ENCODE measurements around the gene GLDC. TPM values are rescaled to one million over a fixed set of nuclear protein-coding genes. Genes with fewer than 3 reads are reported as not detected.
A peak's percentile ranks its signal among the peaks of the same experiment; 100 is the strongest.

The GLDC gene
- total and polyA plus RNA-seq, 2 donors (not counting 1 experiment from before 2014, with no cell fraction given): 0.71 to 0.86 TPM

GRCh38 chr9:6498982-6499381 is 146.5 kb downstream of the GLDC start:
- intact Hi-C loops (cut with micrococcal nuclease): no loop called here
- Histone ChIP-seq H3K9ac (ENCODE audit: low read length) (no peak overlapping the region), H3K27me3 (replicated peaks in 1 of 4; ENCODE audit: control extremely low read depth in 1 of 4, control insufficient read depth in 3 of 4, insufficient read depth in 4 of 4, low read length in 3 of 4) (no peaks in the 10 kb centered on the region), H3K36me3 (replicated peaks in 1 of 2; ENCODE audit: control extremely low read depth in 1 of 2, control insufficient read depth in 1 of 2, extremely low read depth in 1 of 2, insufficient read depth in 2 of 2, low read length in 1 of 2) (peaks cover 5 to 67% of the 10 kb centered on the region in 2 experiments), H3K4me1 (ENCODE audit: control insufficient read depth in 2 of 2, insufficient read depth in 2 of 2, low read length in 2 of 2) (no peaks in the 10 kb centered on the region), H3K27ac (ENCODE audit: low read length in 2 of 2) (no peak overlapping the region), H3K79me2 (ENCODE audit: control insufficient read depth, insufficient read depth, low read length) (no peaks in the 10 kb centered on the region), H3K4me3 (ENCODE audit: control extremely low read depth in 1 of 5, extremely low read depth in 1 of 5, insufficient read depth in 1 of 5, low read depth in 2 of 5, low read length in 4 of 5) (no peak overlapping the region), H3K9me3 (ENCODE audit: control extremely low read depth in 1 of 3, control insufficient read depth in 2 of 3, insufficient read depth in 1 of 3, low read length in 2 of 3) (no peaks in the 10 kb centered on the region), H2AFZ (ENCODE audit: insufficient read depth, low read depth, low read length, poor library complexity, severe bottlenecking) (no peak overlapping the region), H4K20me1 (ENCODE audit: control insufficient read depth, insufficient read depth, low read length, poor library complexity, severe bottlenecking) (no peaks in the 10 kb centered on the region), H3K4me2 (replicated peaks; ENCODE audit: low read depth, low read length, poor library complexity, severe bottlenecking) (no peak overlapping the region)
- no peak overlapping the region for H3K27ac Mint-ChIP-seq
- no peaks in the 10 kb centered on the region for H3K27me3 Mint-ChIP-seq
- H3K4me3 Mint-ChIP-seq: no peak overlapping the region
- CTCF ChIA-PET: no interaction called here
- WGBS (ENCODE audit: insufficient coverage): no CpG with 5 or more reads among the region's 1 CpG
- POLR2A ChIA-PET: no interaction called here
- DNase-seq (no peak), ATAC-seq (ENCODE audit: low read depth) (no peak)
- no peaks in the 10 kb centered on the region for H3K4me1 Mint-ChIP-seq
- no peaks in the 10 kb centered on the region for H3K9me3 Mint-ChIP-seq (ENCODE audit: insufficient read depth)
- TF ChIP-seq CTCF (IDR thresholded peaks at IDR 0.05) (no peak), EZH2 (IDR thresholded peaks at IDR 0.05; ENCODE audit: borderline replicate concordance, insufficient read depth, low read depth, low read length, poor library complexity, severe bottlenecking) (no peak)

GRCh38 chr9:6495466-6495865 is 150.1 kb downstream of the GLDC start:
- H3K27ac Mint-ChIP-seq: peak overlapping the region; percentile 21
- no peak overlapping the region for H3K4me3 ChIP-seq (ENCODE audit: control extremely low read depth in 1 of 5, extremely low read depth in 1 of 5, insufficient read depth in 1 of 5, low read depth in 2 of 5, low read length in 4 of 5)
- DNase-seq: no peak
- H3K27me3 ChIP-seq (replicated peaks in 1 of 4; ENCODE audit: control extremely low read depth in 1 of 4, control insufficient read depth in 3 of 4, insufficient read depth in 4 of 4, low read length in 3 of 4): no peaks in the 10 kb centered on the region
- H3K4me2 ChIP-seq (replicated peaks; ENCODE audit: low read depth, low read length, poor library complexity, severe bottlenecking): no peak overlapping the region
- H3K4me1 Mint-ChIP-seq: peaks cover 3% of the 10 kb centered on the region
- H2AFZ ChIP-seq (ENCODE audit: insufficient read depth, low read depth, low read length, poor library complexity, severe bottlenecking): no peak overlapping the region
- no peak for ATAC-seq (ENCODE audit: low read depth)
- WGBS (ENCODE audit: insufficient coverage): no CpG with 5 or more reads among the region's 1 CpG
- no peak overlapping the region for H3K9ac ChIP-seq (ENCODE audit: low read length)
- no peaks in the 10 kb centered on the region for H3K9me3 Mint-ChIP-seq (ENCODE audit: insufficient read depth)
- no peak overlapping the region for H3K27ac ChIP-seq (ENCODE audit: low read length in 2 of 2)
- POLR2A ChIA-PET: no interaction called here
- peaks cover 8 to 72% of the 10 kb centered on the region in 2 experiments for H3K36me3 ChIP-seq (replicated peaks in 1 of 2; ENCODE audit: control extremely low read depth in 1 of 2, control insufficient read depth in 1 of 2, extremely low read depth in 1 of 2, insufficient read depth in 2 of 2, low read length in 1 of 2)
- no peaks in the 10 kb centered on the region for H3K4me1 ChIP-seq (ENCODE audit: control insufficient read depth in 2 of 2, insufficient read depth in 2 of 2, low read length in 2 of 2)
- no peak for TF ChIP-seq CTCF (IDR thresholded peaks at IDR 0.05)
- no peak for TF ChIP-seq EZH2 (IDR thresholded peaks at IDR 0.05; ENCODE audit: borderline replicate concordance, insufficient read depth, low read depth, low read length, poor library complexity, severe bottlenecking)
- intact Hi-C loops (cut with micrococcal nuclease): no loop called here
- H3K27me3 Mint-ChIP-seq: no peaks in the 10 kb centered on the region
- H3K9me3 ChIP-seq (ENCODE audit: control extremely low read depth in 1 of 3, control insufficient read depth in 2 of 3, insufficient read depth in 1 of 3, low read length in 2 of 3): no peaks in the 10 kb centered on the region
- peaks cover 6% of the 10 kb centered on the region for H3K79me2 ChIP-seq (ENCODE audit: control insufficient read depth, insufficient read depth, low read length)
- CTCF ChIA-PET: interaction anchor here (0.9 kb wide), 3 partner anchors 81 to 142 kb away, joined by 3 to 6 read pairs (median 3); no protein-coding TSS in a partner anchor
- no peaks in the 10 kb centered on the region for H4K20me1 ChIP-seq (ENCODE audit: control insufficient read depth, insufficient read depth, low read length, poor library complexity, severe bottlenecking)
- no peak overlapping the region for H3K4me3 Mint-ChIP-seq

Data from B cell (primary cell).